Erythroblast (primary cell): ENCODE data around the gene HOXA13.

Source experiments
- GATA1 ChIP-seq: IDR thresholded peaks from 2 replicates; pipeline ENCODE4 v1.6.1; 2011; ENCODE audit warnings: low read depth, mild to moderate bottlenecking, control low read depth, low read length, moderate library complexity
- POLR2A ChIP-seq: IDR thresholded peaks from 2 replicates; pipeline ENCODE4 v1.6.1; 2011; ENCODE audit warnings: mild to moderate bottlenecking, low read length

DNA sequence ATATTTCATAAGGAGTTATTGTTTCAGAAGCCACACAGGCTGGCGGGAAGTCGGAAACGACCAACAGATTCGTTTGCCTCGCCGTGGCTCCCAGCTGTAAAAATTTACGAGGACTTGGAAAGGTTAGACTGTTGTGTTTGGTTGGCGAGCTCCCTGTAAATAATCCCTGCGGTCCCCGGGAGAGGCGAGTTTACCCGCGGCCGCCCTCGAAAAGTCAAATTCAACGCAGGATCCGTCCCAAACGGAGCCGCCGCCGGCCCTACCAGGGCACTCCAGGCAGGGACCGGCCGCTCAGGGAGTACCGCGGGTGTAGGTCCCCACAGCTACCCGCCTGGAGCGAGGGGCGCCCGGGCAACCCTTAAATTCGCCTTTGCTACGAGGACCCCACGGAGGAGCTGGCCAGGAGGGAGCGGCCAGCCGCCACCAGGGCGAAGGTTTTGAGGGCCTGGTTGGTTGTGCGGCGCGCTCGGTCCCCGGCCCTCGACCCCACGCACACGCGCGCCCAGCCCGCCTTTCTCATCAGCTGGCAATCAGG, 33.8 kb downstream of the HOXA13 start:
- TF ChIP-seq POLR2A (no peak), GATA1 (no peak)
